HG03196 (cell line): ENCODE results near the gene MAML1.
"Not testable (repeated sequence)": the region's sequence is repeated elsewhere in the genome, so short reads cannot be mapped to it uniquely, and the experiment has no call there.

Experiments used
- ATAC-seq: cut with Tn5 transposase; IDR thresholded peaks from one replicate; pipeline ENCODE4 v1.9.1; 2021; ENCODE audit not compliant: unreplicated experiment

The MAML1 gene

GRCh38 chr5:179789278-179789677 lies 56.7 kb downstream of the MAML1 start:
- ATAC-seq = not testable (repeated sequence)

GRCh38 chr5:179791881-179792611 lies 59.4 kb downstream of the MAML1 start:
- ATAC-seq = no peak

DNA sequence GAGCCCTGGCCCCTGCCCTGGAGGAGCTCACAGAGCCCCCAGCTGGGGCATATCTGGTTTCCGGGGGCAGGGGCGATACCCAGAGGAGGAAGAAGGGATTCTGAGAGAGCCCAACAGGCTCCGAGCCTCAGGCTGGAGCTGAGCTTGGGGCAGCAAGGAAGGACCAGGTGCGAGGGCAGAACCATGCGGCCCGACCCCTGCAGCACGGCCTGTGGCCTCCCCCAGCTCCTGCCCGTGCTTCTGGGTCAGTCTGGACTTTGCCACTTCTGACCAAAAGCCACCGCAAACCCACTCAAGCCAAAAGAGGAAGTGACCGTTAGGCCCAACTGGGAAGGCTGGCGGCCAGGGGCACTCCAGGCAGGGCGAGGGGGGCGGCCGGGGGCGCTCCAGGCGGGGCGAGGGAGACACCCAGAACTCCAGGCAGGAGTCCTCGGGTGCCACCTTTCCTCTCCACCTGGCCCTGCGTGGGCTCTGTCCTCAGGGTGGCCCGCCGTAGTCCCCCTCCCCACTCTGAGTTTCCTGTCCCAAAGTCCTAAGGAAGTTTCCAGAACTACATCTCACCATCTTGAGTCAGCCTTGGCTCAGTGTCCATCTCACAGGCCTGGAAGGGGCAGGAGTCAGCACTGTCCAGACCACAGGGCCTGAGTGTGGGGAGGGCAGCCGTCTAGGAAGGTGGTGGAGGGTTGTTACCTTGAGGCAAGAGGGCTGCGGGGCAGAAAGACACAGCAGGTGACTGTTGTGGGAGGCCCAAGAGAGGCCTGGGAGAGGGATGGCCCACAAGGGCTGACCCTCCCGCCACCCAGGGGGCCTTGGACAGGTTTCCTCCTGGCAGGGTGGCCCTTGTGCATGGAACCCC lies 60.2 kb downstream of the MAML1 start:
- no peak for ATAC-seq

- no peak for ATAC-seq
Measured at GRCh38 chr5:179793468-179794139, 61.0 kb downstream of the MAML1 start, which contains the start of gene LTC4S. LTC4S (plus strand) TSS chr5:179793986; CDS start chr5:179794081, 95 bp downstream.

GRCh38 chr5:179794171-179794570 lies 61.5 kb downstream of the MAML1 start:
- no peak for ATAC-seq

DNA sequence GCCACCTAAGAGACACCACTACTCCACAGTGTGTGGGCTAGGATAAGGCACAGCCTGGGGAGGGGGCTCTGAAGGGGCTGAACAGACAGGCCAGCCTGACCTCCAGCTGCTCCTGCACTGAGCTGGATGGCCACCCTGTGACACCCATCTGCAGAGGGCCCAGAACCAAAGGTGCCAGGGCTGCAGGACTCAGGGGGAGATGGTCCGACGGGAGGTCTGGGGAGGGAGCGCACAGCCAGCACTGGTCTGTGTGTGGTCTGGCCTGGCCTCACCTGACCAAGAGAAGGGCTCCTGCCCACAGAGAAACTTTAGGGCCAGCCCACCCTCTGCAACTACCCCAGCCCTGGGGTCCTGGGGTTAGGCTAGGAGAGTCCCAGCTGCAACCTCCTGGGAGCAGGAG lies 62.0 kb downstream of the MAML1 start:
- no peak for ATAC-seq

GRCh38 chr5:179795049-179795862 lies 62.6 kb downstream of the MAML1 start:
- no peak for ATAC-seq

DNA sequence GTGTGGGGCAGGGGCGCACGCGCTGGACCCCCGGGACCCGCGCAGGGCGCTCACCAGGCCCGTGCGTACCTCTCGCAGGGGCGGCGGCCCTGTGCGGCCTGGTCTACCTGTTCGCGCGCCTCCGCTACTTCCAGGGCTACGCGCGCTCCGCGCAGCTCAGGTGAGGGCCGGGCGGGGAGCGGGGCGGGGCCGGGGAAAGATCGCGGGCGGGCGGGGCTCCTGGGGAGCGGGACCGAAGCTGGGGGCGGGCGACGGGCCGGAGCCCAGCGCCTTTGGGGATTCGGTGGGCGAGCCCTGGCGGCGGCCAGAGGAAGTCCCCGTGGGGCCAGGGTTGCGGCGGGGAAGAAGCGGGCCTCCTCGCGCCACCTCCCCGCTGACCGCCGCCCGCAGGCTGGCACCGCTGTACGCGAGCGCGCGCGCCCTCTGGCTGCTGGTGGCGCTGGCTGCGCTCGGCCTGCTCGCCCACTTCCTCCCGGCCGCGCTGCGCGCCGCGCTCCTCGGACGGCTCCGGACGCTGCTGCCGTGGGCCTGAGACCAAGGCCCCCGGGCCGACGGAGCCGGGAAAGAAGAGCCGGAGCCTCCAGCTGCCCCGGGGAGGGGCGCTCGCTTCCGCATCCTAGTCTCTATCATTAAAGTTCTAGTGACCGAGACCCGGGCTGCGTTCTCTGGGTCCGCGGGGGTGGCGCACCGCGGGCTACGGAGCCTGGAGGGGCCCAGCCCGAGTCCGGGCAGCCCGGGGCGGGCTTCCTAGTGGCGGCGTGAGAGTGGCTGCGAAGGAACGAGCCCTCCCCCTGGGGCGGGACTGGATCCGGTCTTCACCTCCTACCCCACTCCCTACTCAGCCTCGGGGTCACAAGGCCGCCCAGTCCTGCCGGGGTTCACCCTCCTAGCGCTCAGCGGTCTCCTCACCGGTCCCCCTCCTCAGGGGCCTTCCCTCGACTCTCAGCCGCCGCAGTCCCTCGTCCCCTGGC lies 63.5 kb downstream of the MAML1 start:
- peak; percentile 67 for ATAC-seq

GRCh38 chr5:179796877-179797608 lies 64.4 kb downstream of the MAML1 start:
- no peak for ATAC-seq

- no peak for ATAC-seq
Measured at GRCh38 chr5:179797741-179798140, 65.1 kb downstream of the MAML1 start.

DNA sequence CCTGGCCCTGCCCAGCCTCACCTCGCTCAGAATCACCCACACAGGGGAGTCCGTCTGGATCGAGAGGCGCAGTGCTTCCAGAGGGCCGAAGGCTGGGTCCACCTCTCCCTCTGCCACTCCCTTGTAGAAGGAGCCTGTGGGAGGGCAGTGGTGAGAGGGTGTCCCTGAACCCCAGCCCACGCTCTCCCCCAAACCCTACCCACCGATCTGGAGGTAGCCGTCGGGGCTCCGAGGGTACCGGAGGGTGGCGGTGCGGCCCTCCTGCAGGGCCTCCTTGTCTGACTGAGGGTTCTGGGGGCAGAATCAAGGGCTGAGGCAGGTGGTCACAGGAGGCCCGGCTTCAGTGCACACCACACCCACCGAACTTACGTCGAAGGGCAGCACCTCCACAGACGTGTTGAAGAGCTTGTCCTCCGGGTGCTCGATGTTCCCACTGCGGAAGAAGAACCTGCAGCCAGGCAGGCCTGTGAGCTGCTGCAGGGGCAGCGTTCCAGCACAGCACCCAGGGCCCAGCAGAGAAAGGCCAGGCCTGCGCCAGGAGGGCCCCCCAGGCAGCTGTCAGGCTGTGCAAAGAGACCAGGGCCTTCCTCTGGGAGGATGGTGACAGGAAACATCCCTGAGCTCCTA lies 65.6 kb downstream of the MAML1 start:
- ATAC-seq = no peak

GRCh38 chr5:179798771-179799643 lies 66.4 kb downstream of the MAML1 start:
- no peak for ATAC-seq

- no peak for ATAC-seq
Measured at GRCh38 chr5:179799644-179799973, 67.0 kb downstream of the MAML1 start.

- ATAC-seq = no peak
Measured at GRCh38 chr5:179800071-179800695, 67.6 kb downstream of the MAML1 start.

DNA sequence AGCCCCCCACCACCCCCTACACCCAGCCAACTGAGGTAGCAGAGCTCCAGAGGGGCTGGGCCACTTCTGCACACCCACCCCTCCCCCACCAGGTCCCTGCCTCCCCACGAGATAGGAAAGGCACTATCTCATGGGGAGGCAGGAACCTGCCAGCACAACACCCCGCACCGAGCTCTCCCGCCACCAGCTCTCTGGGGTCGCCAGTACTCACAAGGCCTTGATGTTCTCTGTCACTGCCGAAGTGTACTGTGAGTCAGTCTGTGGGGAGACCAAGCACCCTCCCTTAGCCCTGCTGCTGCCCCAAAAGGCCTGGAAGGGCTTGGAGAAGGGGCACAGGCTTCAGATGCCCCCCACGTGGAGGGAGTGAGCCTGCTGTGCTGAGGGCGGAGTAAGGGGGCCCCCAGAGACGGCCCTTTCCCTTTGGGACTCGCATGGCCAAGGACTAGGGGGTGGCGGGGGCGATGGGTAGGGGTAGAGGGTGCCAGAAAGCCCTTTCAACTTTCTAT lies 68.1 kb downstream of the MAML1 start:
- ATAC-seq = no peak

DNA sequence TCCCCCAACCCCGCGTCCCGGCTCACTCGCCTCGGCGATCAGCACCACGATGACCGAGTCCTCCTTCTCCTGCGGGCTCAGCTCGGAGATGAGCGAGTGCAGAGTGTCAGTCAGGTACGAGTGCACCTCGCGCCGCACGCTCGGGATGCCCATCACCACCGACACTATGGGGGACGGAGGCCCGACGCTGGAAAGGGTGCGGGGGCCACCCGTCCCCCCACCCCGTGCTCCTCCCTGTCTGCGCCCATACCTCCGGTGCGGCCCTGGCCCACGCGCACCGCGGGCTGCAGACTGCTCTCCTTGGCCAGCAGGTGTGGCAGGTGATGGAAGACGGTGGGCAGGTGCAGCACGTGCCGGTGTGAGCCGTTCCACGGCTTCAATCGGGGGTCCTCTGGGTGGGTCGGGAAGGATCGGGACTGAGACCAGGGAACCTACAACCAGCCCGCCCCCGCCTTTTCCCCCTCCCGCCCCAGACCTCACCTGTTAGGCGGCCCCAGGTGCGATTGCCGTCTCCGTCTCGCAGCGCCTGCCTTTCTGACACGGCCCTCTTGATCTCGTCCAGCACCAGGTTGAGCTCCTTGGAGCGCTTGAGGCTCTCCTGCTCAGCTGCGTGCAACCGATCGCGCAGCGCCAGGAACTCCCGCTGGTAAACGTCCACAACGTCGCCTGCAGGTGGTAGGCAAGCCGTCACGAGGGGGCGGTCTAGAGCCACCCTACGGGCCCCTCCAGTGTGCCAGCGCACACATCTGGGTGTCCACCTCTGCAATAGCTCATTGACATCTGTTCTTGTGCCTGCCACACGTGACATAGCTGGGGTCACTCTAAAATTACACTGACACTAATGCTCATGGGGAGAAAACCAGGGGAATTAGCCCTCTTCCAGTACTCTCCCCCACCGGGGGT lies 68.9 kb downstream of the MAML1 start:
- ATAC-seq = peak; percentile 25
